ENCODE results near the gene KLF6.

GRCh38 chr10:3785851-3786271 lies 852 bp upstream of the KLF6 start:
- TF ChIP-seq CTCF (IDR thresholded peaks at IDR 0.05) (no peak), EP300 (IDR thresholded peaks at IDR 0.05) (peak in 1 of 2 donors; percentile 31)

Data from tibial nerve (tissue), 4 donors.